ENCODE results near the gene FAM186B.

DNA sequence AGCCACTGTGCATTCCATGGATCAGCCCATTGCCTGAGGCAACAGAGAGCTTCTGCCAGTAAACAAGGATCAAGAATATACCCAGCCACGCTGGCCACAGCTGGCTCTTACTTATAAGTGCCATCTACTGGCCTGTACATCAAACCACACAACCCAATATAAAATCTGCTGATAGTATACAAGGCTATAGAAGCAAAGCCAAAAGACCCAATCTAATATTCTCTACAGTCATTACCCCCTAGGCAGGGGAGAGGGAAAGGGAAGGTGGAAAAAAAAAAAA lies 4.4 kb upstream of the FAM186B start:
- no peak for TF ChIP-seq POLR2A (IDR thresholded peaks at IDR 0.05)
- TF ChIP-seq, protein P1, sequence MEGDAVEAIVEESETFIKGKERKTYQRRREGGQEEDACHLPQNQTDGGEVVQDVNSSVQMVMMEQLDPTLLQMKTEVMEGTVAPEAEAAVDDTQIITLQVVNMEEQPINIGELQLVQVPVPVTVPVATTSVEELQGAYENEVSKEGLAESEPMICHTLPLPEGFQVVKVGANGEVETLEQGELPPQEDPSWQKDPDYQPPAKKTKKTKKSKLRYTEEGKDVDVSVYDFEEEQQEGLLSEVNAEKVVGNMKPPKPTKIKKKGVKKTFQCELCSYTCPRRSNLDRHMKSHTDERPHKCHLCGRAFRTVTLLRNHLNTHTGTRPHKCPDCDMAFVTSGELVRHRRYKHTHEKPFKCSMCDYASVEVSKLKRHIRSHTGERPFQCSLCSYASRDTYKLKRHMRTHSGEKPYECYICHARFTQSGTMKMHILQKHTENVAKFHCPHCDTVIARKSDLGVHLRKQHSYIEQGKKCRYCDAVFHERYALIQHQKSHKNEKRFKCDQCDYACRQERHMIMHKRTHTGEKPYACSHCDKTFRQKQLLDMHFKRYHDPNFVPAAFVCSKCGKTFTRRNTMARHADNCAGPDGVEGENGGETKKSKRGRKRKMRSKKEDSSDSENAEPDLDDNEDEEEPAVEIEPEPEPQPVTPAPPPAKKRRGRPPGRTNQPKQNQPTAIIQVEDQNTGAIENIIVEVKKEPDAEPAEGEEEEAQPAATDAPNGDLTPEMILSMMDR (IDR thresholded peaks at IDR 0.05): no peak
